ENCODE data around the gene GALNT12.
A peak's percentile ranks its signal among the peaks of the same experiment; 100 is the strongest.

GALNT12 gene

DNA sequence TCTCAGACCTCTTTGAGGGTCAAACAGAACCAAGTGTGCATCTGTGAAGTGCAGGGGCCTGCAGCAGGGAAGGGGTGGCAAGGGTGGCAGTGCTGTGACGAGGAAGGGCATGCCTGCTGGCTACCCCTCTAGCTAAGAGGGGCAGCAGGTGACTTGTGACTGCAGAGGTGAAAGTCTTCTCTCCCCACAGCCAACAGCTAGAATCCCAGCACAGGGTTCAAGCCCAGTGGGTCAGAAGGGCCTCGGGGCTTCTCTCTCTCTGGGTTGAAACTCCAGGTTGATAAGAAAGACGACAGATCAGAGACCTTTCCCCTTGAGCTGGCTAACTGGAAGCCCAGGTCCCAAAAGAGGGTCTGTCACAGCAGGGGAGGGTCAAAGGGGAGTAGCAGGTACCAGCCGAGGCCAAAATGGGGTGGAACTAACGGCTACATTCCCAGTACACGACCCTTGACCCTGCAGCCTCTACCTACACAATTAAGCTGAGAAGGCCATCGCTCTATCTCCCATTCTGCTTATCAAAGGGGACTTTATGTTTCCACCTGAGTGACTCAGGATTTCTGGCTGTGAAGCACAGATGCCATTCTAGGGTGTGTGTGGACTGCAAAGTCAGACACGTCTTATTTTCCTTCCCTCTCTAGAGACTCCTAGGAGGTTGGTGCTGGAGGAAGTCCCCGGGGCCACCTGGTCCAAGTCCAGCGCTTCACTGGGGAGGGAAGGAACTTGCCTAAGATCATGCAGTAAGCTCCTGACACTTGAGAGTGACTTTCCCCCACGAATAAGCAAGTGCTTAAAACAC lies 25.7 kb upstream of the GALNT12 start:
- DNase-seq (ENCODE audit: low read depth, low spot score), result no peak

DNA sequence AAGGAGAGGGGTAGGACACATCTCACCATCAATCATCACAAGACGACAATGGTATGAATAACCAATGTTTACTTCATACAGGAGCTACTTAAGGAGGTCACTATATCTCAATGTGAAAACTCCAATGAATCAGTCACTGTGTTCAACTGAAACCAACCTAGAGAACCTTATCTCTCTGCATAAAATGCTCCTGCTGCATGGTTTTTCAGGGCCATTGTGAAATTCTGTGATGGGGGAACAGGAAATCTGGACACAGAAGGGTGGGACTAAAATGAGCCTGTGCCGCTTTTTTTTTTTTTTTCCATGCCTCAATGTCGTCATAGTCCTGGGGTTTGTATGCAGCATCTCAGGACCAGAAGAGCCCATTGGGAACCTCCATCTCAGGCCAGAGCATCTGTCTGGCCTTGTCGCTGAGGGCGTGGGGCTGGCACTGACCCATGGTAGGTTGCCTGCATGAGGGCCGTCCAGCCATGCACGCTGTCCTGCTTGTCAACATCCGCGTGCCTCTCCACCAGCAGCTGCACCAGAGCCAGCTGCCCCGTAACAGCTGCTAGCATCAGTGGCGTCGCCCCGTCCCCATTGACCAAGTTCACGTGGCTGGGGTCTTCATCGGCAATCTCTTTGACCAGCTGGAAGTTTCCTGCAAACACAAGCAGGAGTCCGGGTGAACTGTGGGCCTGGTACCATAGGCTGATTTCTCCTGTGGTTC lies 23.8 kb upstream of the GALNT12 start:
- DNase-seq (ENCODE audit: low read depth, low spot score), result no peak

DNA sequence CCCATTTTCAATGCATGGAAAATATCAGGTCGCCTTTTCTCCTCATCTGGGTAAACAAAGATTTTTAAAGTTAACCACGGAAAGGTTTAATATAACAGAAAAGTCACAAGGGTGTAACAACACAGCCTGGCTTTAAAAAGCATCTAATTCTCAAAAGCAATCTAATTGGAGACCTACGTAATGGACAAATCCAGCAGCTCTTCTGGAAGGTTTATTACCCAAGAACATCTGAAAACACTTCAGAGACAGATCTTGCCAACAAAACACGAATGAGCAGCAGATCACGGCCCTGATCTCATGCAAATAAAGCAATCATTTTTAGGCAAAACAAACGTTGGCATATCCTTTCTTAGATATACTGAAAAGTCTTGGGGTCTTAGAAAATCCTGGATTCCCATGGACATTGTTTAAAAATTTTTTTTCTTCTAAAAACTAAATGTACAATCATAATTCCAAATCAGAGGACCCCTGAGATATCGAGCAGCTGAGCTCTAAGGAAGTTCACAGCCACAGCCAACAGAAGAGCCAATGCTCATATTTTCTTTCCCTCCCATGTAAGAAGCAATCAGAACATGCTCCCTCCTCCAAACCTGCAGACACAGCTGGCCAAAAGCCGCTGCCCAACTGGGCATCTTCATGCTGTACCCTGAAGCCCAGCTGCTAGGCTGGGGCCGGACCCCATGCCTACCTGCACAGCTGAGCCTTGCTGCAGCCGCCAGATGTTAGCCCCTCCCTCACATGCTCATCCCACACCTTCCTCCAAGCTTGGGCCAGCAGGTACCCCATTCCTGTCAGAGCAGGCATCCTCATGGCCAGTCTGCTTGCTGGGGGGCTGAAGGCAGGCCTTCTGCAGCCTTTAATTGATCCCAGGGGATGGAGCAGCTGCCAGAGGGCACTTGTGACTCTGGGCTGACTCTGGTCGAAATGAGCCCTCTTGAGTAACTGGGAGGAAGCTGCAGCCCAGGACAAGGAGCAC lies 22.4 kb upstream of the GALNT12 start:
- DNase-seq (ENCODE audit: low read depth, low spot score), result no peak

DNA sequence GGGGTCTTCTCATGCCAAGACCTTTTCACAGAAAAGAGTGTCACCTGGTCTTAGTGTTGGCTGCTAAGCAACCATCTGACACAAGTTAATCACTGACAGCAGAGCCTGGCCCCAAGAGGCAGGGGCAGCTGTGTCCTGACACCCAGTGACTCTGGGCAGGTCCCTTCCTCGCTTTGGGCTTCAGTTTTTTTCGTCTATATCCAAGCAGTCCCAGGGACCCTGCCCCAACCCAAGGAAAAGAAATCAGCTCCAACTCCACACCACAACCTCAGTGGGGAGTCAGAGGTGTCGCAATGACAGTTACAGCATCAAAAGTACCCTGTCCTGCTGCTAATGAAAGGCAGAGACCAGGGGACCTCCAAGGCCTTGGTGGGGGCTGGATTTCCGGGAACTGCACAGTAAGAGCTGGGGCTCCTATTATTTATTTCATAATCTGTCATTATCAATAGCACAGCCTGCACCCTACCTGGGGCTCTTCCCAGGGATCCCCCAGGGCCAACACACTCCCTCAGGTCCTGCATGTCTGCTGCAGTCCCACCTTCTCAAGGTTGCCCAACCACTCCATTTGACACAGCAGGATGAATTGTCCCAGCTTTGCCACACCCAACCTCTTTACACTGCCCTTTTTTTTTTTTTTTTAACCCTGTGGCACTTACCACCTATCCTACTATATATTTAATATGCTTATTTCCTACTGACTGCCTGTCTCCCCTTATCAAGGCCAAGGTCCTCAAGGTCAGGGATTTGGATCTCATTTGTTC lies 20.5 kb upstream of the GALNT12 start:
- no peak for DNase-seq (ENCODE audit: low read depth, low spot score)

DNA sequence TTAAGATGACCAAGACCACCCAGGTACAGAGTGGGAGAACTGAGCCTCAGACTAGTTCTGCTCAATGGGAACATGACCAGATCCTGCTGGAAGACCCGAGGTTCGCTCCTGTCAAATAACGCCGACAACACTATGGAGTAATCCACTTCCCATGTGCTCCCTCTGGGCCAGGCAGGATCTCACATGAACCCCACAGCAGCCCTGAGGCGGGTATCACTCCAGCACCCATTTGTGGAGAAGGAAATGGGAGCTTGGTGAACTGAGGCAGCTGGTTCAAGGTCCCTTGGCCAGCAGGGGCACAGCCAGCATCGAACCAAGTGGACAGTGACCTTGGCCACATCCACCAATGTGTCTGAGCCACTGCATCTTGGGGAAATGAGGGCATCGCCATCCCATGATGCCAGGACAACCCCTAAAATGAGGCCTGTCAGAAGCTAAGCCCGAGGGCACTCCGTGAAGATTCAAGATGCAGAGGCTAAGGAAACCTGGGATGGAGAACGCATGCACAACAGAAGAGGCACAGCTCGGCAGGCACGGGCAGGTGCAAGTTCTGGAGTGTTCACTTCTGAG lies 19.6 kb upstream of the GALNT12 start:
- DNase-seq (ENCODE audit: low read depth, low spot score), result no peak

DNA sequence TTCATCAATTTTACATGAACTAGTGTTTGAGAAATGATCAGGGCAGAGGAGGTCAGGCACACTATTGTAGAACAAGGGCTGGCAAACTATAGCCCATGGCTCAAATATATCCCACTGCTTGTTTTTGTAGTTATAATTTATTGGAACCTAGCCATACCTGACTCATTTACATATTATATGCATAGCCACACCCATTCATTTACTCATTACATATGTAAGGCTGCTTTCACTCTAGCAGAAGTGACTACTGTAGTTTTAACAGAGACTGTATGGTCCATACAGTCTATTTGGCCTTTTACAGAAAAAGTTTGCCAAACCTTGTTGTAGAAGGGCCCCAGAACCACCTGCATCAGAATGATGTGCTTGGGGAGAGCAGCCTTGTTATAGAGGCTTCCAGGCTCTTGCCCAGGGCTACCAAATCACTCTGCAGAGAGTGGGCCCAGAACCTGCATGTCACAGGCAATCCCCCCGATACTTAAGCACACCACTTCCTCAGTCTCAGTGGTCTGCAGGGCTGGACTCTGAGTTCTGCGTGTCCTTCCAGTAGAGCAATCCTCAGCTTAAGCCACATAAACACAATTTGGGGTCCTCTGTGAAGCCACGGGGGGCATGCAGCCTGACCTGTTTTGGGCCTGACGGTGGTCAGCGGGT lies 17.9 kb upstream of the GALNT12 start:
- DNase-seq (ENCODE audit: low read depth, low spot score), result no peak

DNA sequence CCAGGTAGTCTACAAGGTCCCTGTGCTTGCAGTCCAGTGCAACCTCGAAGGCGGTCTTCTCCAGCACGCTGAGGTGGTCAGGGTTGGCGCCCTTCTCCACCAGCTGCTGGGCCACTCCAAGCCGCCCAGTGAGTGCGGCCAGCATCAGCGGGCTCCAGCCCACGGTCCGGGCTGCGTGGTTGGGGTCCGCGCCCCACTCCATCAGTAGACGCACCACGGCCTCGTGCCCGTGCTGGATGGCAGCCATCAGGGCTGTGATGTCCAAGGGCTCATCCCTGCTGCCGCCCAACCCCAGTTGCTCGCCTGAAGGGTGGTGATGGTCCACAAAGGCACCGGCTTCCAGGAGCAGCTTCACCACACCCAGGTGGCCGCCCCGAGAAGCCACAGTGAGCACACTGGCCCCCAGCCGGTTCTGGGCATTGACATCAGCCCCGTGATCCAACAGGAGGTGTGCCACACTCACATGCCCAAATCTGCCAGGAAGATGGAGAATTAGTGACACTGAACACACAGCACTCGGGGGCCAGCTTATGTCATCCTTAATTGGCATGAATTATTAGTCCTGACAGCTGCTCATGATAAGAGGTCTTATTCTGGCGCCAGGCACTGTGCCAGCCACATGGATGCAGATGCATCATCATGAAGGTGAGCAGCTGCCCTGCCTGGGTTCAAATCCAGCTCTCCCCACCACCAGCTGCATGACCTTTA lies 17.2 kb upstream of the GALNT12 start:
- DNase-seq (ENCODE audit: low read depth, low spot score), result no peak

DNA sequence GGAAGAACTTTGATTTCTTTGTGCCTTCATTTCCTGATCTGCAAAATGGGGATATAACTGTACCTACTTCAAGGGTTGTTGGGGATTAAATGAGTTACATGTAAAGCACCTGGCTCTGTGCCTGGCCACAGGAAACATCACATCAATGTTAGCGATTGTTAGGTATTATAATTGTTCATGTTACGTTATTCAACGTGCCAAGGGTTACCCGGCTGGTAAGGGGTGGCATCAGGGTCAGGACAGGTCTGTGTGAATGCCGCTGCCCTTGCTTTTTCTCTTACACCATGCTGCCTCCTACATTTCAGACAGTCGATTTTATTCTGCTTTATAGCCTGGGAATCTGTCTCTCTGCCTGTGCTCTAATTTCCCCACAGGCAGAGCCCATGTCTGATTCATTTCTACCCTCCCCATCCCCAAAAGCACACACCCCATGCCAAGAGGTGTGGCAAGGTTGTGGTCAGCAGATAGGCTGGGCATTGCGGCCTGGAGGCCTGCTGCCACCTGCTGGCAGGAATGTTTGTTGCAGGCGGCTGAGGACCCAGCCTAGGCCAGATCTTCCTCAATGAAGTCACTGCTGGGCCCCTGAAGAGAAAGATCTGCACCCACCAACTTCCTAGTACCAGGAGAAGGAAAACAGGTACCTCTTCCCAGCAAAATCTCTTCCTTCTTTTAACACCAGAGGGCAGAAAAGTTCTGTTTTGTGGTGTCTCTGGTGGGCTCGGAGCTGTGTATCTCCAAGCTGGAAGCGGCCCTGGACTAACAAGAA lies 16.4 kb upstream of the GALNT12 start:
- peak; percentile 97 for DNase-seq (ENCODE audit: low read depth, low spot score)

DNA sequence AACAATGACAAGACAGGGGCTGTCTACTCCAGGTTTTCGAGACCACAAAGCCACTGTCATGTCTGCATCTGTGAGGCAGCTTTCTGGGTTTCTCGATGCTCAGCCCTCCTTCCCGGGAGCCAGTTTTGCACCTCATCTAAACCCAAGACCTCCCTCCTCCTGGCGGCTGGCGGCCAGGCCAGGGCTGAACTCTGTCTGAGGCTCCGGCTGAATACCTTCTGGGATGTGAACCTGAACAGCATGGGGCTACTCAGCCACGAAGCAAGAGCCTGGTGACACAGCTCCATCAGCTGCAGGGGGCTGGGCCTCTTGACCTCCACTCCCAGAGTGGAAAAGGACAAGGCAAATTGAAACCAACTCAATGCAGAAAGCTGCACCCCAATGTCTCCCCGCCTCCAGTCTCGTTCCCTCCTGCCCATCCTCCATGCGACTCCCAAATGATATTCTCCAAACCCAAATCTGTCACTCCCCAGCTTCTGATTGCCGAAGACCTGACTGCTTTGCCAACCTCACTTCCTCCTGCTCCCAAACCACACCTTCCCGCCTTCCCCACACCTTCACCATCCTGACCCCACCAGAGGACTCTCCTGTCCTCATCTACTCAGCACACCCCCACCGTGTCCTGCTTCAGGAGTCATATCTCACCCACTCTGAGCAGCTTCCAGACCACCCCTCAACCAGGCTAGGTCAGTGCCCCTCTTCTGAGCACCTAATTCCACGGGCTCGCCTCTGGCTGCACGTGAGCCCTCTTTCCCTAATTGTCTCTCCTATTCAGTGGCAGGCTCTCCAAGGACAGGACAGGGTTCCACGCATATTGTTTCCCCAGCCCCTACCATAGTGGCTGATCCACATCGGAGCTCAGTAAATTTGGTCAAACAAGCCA lies 15.6 kb upstream of the GALNT12 start:
- no peak for DNase-seq (ENCODE audit: low read depth, low spot score)

DNA sequence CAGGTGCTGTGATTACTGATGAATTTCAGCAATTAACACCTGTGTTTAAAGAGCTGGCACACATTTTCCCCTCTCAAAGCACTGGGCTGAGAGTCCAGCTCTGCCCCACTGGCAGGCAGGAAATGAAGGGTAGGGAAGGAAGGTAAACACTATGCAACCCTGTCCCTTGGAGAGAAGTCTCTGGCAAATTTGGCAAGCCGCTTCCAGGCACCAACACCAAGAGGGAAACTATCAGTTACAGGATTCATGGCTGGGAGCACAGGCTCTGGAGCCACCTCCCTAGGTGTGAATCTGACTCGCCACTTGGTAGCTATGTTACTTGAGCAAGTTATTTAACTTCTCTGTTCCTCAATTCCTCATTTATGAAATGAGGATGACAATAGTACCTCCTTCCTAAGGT lies 14.4 kb upstream of the GALNT12 start:
- no peak for DNase-seq (ENCODE audit: low read depth, low spot score)

DNA sequence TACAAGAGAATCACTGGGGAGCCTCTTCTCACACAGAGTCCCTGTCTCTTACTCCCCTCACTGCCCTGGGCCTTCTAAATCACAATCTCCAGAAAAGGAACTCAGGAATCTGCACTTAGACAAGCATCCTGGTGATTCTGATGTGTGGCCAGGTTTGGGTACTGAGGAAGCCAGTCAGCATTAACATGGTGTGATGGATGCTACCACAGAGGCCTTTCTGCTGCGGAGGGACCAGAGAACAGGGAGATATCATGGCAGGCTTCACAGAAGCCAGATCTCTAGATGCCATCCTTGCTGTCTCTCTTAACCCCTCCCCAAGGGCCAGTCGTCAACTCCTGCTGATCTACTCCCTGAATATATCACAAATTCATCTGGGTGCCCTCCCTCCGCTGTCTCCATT lies 12.7 kb upstream of the GALNT12 start:
- no peak for DNase-seq (ENCODE audit: low read depth, low spot score)

DNA sequence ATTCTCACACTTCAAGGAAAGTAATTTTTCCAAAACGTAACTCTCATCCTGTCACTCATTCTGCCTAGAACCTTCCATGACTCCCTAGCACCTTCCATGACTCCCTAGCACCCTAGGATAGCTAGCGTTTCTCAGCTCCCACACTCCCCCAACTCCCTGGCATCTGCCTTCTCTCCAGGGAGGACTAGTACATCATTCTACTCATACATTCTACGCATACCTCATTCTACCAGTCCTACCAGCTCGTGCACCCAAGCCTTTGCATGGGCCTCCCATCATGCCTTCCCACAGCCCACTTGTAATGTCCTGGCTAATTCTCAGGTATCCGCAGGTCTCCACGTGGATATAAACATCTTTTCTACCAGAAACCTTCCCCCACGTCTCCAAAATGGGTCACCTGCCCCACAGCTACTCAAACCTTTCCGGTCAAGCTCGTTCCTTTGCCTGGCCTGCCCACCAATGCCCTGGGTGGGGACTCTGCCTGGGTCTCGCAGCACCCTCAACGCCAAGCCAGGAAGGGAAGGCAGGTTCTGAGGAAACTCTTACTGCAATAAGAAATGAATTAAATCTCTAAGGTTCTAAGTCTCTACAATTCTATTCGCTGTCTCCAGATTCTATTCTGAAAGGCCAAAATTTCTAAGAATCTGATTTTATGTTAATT lies 12.0 kb upstream of the GALNT12 start:
- DNase-seq (ENCODE audit: low read depth, low spot score), result no peak

DNA sequence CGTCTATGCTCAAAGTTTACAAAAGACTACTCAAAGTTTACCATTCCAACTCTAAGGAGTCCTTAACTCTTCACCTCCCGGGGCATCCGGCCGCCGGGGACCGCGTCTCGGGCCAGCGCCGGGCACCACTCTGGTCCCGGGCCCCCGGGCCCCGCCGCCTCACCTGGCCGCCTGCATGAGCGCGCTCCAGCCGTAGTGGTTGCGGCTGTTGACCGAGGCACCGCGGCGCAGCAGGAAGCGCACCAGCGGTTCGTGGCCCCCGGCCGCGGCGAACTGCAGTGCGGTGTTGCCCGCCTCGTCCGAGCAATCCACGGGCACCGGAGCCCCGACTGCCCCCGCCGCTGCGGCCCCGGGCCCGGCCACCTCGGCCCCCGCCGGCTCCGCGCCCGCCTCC lies 11.5 kb upstream of the GALNT12 start:
- DNase-seq (ENCODE audit: low read depth, low spot score), result no peak

DNA sequence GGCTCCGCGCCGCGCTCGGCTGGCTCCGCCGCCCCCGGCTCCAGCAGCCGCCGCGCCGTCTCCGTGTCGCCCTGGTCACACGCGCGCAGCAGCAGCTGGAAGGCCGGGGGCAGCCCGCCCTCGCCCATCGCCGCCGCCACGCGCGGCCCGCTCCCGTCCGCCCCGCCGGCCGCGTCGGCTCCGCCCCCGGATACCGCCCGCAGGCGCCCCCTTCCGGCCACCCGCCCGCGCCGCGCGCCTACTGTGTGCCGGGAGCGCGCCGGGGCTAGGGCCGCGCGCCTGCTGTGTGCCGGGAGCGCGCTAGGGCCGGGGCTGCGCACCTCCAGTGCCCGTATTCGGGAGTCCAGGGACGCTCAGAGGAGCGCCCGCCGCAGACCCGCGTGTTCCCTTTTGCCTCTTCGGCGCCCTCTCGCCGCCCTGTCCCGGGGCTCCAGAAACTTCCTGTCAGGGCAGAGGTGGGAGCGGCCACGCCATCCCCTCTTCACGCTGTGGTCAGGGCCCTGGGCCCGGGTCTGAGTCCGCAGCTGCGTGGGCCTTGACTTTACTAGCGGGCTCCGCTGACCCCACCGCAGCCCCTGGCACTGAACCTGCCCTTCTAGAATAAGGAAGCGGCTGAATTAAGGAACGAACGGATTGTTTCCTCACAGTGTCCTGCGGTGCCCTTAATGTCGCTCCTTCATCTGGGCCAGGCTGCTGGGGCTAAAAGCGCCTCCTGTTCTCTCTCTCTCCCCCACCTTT lies 10.9 kb upstream of the GALNT12 start, which contains the start of gene ANKS6:
TSS of gene ANKS6 (minus strand) at position 192 of the 738 bp plus-strand sequence. CDS start at position 128, 64 bp downstream.
- peak; percentile 75 for DNase-seq (ENCODE audit: low read depth, low spot score)

DNA sequence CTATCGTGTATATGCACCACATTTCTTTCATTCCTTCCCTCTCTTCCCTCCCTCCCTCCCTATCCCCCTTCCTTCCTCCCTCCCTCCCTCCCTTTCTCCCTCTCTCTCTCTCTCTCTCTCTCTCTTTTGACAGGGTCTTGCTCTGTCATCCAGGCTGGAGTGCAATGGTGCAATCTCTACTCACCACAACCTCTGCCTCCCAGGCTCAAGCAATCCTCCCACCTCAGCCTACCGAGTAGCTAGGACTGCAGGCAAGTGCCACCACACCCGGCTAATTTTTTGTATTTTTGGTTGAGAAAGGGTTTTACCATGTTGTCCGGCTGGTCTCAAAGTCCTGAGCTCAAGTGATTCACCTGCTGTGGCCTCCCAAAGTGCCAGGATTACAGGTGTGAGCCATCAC lies 10.0 kb upstream of the GALNT12 start:
- DNase-seq (ENCODE audit: low read depth, low spot score), result no peak

DNA sequence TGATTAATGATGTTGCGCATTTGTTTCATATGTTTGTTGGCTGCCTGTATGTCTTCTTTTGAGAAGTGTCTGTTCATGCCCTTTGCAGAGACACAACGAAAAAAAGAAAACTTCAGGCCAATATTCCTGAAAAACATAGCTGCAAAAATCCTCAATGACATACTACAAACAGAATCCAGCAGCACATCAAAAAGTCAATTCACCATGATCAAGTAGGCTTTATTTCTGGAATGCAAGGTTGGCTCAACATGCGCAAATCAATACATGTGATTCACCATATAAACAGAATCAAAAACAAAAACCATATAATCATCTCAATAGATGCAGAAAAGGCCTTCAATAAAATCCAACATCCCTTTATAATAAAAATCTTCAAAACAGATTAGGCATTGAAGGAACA lies 9.2 kb upstream of the GALNT12 start:
- no peak for DNase-seq (ENCODE audit: low read depth, low spot score)

DNA sequence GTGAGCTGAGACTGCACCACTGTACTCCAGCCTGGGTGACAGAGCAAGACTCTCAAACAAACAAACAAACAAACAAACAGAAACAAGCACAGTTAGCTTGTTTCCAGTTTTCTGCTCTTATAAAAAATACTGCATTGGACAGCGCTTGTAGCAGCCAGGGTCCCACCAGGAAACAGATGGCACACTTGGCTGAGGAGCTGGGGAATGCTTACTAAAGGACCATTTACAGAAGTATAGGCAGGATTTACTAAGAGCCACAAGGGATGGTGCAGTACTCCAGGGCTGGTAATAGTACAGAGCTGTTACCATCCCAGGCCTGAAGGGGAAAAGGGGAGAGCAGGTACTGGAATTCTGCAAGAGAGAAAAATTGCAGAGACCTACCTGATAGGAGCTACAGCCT lies 5.9 kb upstream of the GALNT12 start:
- DNase-seq (ENCODE audit: low read depth, low spot score), result no peak
